Stimulated activated CD8-positive, alpha-beta memory T cell treated with anti-CD3 and anti-CD28 coated beads, Interleukin-15, amount 100 ng/mL, for 1 hour (primary cell): ENCODE data around the gene UBE4B.

Source experiments
- DNase-seq: peaks from one replicate; pipeline ENCODE4 v3.0.0-alpha.2; 2020; ENCODE audit warnings: low read depth

UBE4B gene

GRCh38 chr1:10042746-10043145 is 10.0 kb downstream of the UBE4B start:
- no peak for DNase-seq

- DNase-seq = no peak
Observed at GRCh38 chr1:10045480-10046355, 13.0 kb downstream of the UBE4B start.

- DNase-seq = no peak
Observed at GRCh38 chr1:10046356-10047085, 13.8 kb downstream of the UBE4B start.

GRCh38 chr1:10048601-10049000 is 15.8 kb downstream of the UBE4B start:
- no peak for DNase-seq

- DNase-seq = no peak
Observed at GRCh38 chr1:10050611-10051010, 17.9 kb downstream of the UBE4B start.

- no peak for DNase-seq
Observed at GRCh38 chr1:10051656-10052055, 18.9 kb downstream of the UBE4B start.

- DNase-seq = no peak
Observed at GRCh38 chr1:10052347-10052746, 19.6 kb downstream of the UBE4B start.

- DNase-seq = no peak
Observed at GRCh38 chr1:10054465-10054864, 21.7 kb downstream of the UBE4B start.

GRCh38 chr1:10056599-10056987 is 23.8 kb downstream of the UBE4B start:
- no peak for DNase-seq

- DNase-seq = no peak
Observed at GRCh38 chr1:10057343-10057742, 24.6 kb downstream of the UBE4B start.

GRCh38 chr1:10057796-10058195 is 25.0 kb downstream of the UBE4B start:
- DNase-seq = no peak

- no peak for DNase-seq
Observed at GRCh38 chr1:10059342-10059718, 26.6 kb downstream of the UBE4B start.

GRCh38 chr1:10060311-10061100 is 27.7 kb downstream of the UBE4B start:
- DNase-seq = no peak

- no peak for DNase-seq
Observed at GRCh38 chr1:10061276-10061675, 28.5 kb downstream of the UBE4B start.

GRCh38 chr1:10063878-10064277 is 31.1 kb downstream of the UBE4B start:
- no peak for DNase-seq

- DNase-seq = no peak
Observed at GRCh38 chr1:10064416-10065343, 31.9 kb downstream of the UBE4B start.

GRCh38 chr1:10065344-10065685 is 32.6 kb downstream of the UBE4B start:
- DNase-seq = no peak

- no peak for DNase-seq
Observed at GRCh38 chr1:10065760-10066159, 33.0 kb downstream of the UBE4B start.

GRCh38 chr1:10068605-10069294 is 36.0 kb downstream of the UBE4B start:
- DNase-seq = no peak

- no peak for DNase-seq
Observed at GRCh38 chr1:10070206-10070605, 37.4 kb downstream of the UBE4B start.

GRCh38 chr1:10071640-10072039 is 38.9 kb downstream of the UBE4B start:
- DNase-seq = no peak
